Spleen (tissue), 7 donors: ENCODE data around the gene CASP7.

Source experiments
- POLR2AphosphoS5 ChIP-seq, 3 donors: sonication (generic); formaldehyde crosslinking; IDR thresholded peaks; one replicate each; pipeline ENCODE4 v1.5.1; 2017; ENCODE audit warnings: antibody characterized with exemption in 3 of 3
- TF ChIP-seq, protein P1 (sequence below), 11 experiments: fragments of 200-600 bp in 7 of 11; fragments of 450-650 bp in 4 of 11; sonication (generic) in 4 of 11; IDR thresholded peaks in 8 of 11; conservative IDR thresholded peaks in 3 of 11; 1 replicate in 7 of 11; 2 replicates in 4 of 11; pipeline versions ENCODE4 v1.4.0 to v1.8.0; 2016 to 2021; ENCODE audit warnings: antibody characterized with exemption in 11 of 11, inconsistent platforms in 4 of 11, mild to moderate bottlenecking in 1 of 11
- donor health status: DM: no; HTN: no; CAD: no; lungs with moderate emphysema.
- donor health status: DM: no; HTN: no; CAD: no.
- donor health status: DM: no; HTN: no; CAD: no.

GRCh38 chr10:113666682-113667252, 12.9 kb upstream of the CASP7 start:
- TF ChIP-seq, protein P1, sequence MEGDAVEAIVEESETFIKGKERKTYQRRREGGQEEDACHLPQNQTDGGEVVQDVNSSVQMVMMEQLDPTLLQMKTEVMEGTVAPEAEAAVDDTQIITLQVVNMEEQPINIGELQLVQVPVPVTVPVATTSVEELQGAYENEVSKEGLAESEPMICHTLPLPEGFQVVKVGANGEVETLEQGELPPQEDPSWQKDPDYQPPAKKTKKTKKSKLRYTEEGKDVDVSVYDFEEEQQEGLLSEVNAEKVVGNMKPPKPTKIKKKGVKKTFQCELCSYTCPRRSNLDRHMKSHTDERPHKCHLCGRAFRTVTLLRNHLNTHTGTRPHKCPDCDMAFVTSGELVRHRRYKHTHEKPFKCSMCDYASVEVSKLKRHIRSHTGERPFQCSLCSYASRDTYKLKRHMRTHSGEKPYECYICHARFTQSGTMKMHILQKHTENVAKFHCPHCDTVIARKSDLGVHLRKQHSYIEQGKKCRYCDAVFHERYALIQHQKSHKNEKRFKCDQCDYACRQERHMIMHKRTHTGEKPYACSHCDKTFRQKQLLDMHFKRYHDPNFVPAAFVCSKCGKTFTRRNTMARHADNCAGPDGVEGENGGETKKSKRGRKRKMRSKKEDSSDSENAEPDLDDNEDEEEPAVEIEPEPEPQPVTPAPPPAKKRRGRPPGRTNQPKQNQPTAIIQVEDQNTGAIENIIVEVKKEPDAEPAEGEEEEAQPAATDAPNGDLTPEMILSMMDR (IDR thresholded peaks at IDR 0.05 in 8 of 11, conservative IDR thresholded peaks at IDR 0.05 in 3 of 11): no peak
- TF ChIP-seq POLR2AphosphoS5 (IDR thresholded peaks at IDR 0.05): no peak
